Muscle of leg (tissue), 11 donors: ENCODE results near the gene C1QTNF12. TPM values are rescaled to one million over a fixed set of nuclear protein-coding genes. Genes with fewer than 3 reads are reported as not detected.

Source experiments
- DNase-seq: peaks from one replicate; pipeline ENCODE4 v3.0.0; 2013
- H3K27ac ChIP-seq: one replicate; pipeline ENCODE4 v1.5.1; 2013; ENCODE audit warnings: mild to moderate bottlenecking, low read length, control low read depth
- H3K27me3 ChIP-seq: one replicate; pipeline ENCODE4 v1.6.1; 2013; ENCODE audit warnings: low read length; ENCODE audit not compliant: control insufficient read depth, insufficient read depth
- H3K36me3 ChIP-seq: one replicate; pipeline ENCODE4 v1.6.1; 2013; ENCODE audit warnings: low read length; ENCODE audit not compliant: control insufficient read depth, insufficient read depth
- H3K4me1 ChIP-seq: one replicate; pipeline ENCODE4 v1.6.1; 2013; ENCODE audit warnings: low read length; ENCODE audit not compliant: control insufficient read depth, insufficient read depth
- H3K4me3 ChIP-seq: one replicate; pipeline ENCODE4 v1.5.1; 2013; ENCODE audit warnings: low read length, control low read depth
- H3K9me3 ChIP-seq: replicated peaks from 2 replicates; pipeline ENCODE4 v1.6.1; 2013; ENCODE audit warnings: low read depth, low read length; ENCODE audit not compliant: control insufficient read depth
- WGBS: methylation state at CpG from one replicate; pipeline ENCODE4 v1.1.5; 2013; ENCODE audit warnings: missing lambda C conversion rate; ENCODE audit not compliant: insufficient coverage; 5-methylcytosine and 5-hydroxymethylcytosine counted together
- polyA plus RNA-seq, 8 donors: library from polyadenylated mRNA; unstranded; fragments of 120-200 nt; gene quantifications; one replicate each; pipeline versions ENCODE4 v1.2.1 to v1.2.3, GENCODE V29; 2013; ENCODE audit warnings: inconsistent platforms in 1 of 8, low replicate concordance in 1 of 8; ENCODE audit not compliant: insufficient read length in 8 of 8, insufficient read depth in 1 of 8
- total RNA-seq: library from RNA; stranded (reverse); fragments of 120-200 nt; gene quantifications from one replicate; pipeline ENCODE4 v1.2.4, GENCODE V29; 2013

The C1QTNF12 gene
- total and polyA plus RNA-seq, 9 donors = 1.9 to 8.7 (median 4.8) TPM

GRCh38 chr1:1281533-1282321, 35.2 kb upstream of the C1QTNF12 start:
- 64% methylated on average over 26 of the region's 26 CpGs for WGBS
- DNase-seq = no peak
- Histone ChIP-seq H3K36me3 (no peaks in the 10 kb centered on the region), H3K9me3 (no peaks in the 10 kb centered on the region), H3K4me3 (no peak overlapping the region), H3K27me3 (peaks cover 2% of the 10 kb centered on the region), H3K27ac (no peak overlapping the region), H3K4me1 (no peaks in the 10 kb centered on the region)

- no peak overlapping the region for H3K27ac ChIP-seq
- no peaks in the 10 kb centered on the region for H3K4me1 ChIP-seq
- no peak overlapping the region for H3K4me3 ChIP-seq
- H3K9me3 ChIP-seq = no peaks in the 10 kb centered on the region
- 94% methylated on average over 14 of the region's 21 CpGs for WGBS
- no peaks in the 10 kb centered on the region for H3K27me3 ChIP-seq
- no peak for DNase-seq
- no peaks in the 10 kb centered on the region for H3K36me3 ChIP-seq
Observed at GRCh38 chr1:1280782-1281481, 34.4 kb upstream of the C1QTNF12 start.

- no peak overlapping the region for H3K27ac ChIP-seq
- DNase-seq = no peak
- WGBS = 94% methylated on average over 13 of the region's 17 CpGs
- no peaks in the 10 kb centered on the region for H3K27me3 ChIP-seq
- H3K36me3 ChIP-seq = no peaks in the 10 kb centered on the region
- H3K9me3 ChIP-seq = no peaks in the 10 kb centered on the region
- H3K4me1 ChIP-seq = peaks cover 10% of the 10 kb centered on the region
- no peak overlapping the region for H3K4me3 ChIP-seq
Observed at GRCh38 chr1:1279028-1279427, 32.5 kb upstream of the C1QTNF12 start.

DNA sequence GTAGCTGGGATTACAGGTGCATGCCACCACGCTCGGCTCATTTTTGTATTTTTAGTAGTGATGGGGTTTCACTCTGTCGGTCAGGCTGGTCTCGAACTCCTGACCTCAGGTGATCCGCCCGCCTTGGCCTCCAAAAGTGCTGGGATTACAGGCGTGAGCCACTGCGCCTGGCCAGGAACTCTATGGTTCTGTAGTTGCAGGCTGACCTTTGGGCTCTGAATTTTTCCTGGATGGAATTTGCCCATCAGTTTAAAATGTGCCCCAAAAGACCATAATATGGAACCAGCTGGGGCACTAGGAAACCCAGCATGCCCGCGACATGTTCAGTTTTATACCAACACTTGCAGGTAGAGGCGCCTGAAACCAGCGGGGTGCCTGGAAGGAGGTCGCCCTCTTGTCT, 32.1 kb upstream of the C1QTNF12 start:
- WGBS = 92% methylated on average over 12 of the region's 13 CpGs
- Histone ChIP-seq H3K27me3 (no peaks in the 10 kb centered on the region), H3K27ac (no peak overlapping the region), H3K36me3 (no peaks in the 10 kb centered on the region), H3K4me3 (no peak overlapping the region), H3K9me3 (no peaks in the 10 kb centered on the region), H3K4me1 (peaks cover 10% of the 10 kb centered on the region)
- no peak for DNase-seq

DNA sequence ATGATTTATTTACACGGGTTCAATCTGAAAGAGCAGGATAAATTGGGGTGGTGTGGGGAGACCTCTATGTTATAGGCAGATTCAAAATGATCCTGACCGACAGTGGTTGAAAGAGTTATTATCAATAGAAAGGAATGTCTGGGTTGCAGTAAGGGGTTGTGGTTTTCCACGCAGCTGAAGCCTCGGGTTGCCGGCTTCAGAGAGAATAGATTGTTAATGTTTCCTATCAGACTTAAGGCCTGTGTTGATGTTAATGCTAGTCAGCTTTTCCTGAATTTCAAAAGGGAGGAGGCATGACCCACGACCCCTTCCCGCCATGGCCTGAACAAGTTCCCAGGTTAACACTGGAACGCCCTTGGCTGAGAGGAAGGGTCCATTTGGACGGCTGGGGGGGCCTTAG, 29.3 kb upstream of the C1QTNF12 start:
- DNase-seq = no peak
- no peaks in the 10 kb centered on the region for H3K27me3 ChIP-seq
- no peak overlapping the region for H3K27ac ChIP-seq
- 78% methylated on average over 6 of the region's 9 CpGs for WGBS
- no peaks in the 10 kb centered on the region for H3K9me3 ChIP-seq
- no peak overlapping the region for H3K4me3 ChIP-seq
- peaks cover 32% of the 10 kb centered on the region for H3K4me1 ChIP-seq
- peaks cover 14% of the 10 kb centered on the region for H3K36me3 ChIP-seq

DNA sequence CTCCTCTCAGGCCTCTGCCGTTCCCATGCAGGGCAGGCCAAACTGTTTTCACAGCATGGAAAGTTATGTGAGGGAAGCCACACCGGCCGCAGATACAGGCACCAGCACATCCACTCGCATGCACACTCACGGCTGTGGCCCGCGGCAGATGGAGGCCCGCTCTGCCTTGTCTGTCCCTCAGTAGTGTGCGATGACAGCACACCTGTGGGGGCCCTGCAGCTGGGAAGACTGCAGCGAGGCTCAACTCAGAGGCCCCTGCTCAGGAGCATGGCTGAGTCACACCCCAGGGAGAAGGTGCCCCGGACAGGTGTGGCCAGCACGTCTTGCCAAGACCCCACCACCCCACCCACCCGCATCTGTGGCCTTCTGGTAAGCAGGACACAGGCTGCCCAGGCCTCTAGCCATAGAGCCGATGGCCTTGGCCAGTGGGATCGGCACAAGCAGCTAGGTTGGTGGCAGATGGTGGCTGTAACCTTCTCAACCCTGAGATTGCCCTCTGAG, 28.5 kb upstream of the C1QTNF12 start:
- no peak overlapping the region for H3K27ac ChIP-seq
- 78% methylated on average over 11 of the region's 15 CpGs for WGBS
- H3K4me3 ChIP-seq = no peak overlapping the region
- no peaks in the 10 kb centered on the region for H3K9me3 ChIP-seq
- peaks cover 34% of the 10 kb centered on the region for H3K4me1 ChIP-seq
- peaks cover 14% of the 10 kb centered on the region for H3K36me3 ChIP-seq
- DNase-seq = no peak
- H3K27me3 ChIP-seq = no peaks in the 10 kb centered on the region

DNA sequence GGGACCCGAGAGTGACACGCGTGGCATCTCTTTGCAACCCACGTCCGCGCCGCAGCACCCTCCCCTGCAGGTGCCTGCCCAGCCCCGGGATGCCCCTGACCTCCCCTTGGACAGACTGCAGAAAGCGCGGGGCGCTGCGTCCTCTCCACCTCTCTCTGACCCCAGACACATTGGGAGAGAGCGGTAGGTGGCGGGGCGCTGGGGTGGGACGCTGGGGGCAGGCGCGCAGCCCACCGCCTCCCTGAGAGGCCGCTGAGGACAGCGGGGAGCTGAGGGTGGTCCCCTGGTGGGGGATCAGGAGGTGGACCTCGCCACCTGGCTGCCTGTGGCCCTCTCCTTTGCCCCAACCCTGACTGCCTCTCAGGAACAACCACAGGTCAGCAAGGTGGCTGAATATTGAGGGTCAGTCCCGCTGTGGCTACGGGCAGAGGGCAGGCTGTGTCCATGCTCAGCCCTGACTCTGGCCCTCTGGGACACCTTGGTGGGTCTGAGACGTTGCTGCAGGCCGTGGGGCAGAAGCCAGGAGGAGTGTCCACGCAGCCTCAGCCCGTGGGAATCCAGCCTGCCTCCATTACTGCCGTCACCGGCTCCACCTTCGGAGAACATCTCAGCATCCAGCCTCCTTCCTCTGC, 27.9 kb upstream of the C1QTNF12 start:
- WGBS = 10% methylated on average over 18 of the region's 31 CpGs
- no peaks in the 10 kb centered on the region for H3K27me3 ChIP-seq
- H3K36me3 ChIP-seq = peaks cover 14% of the 10 kb centered on the region
- no peak for DNase-seq
- peak overlapping the region; percentile 77 for H3K4me3 ChIP-seq
- no peaks in the 10 kb centered on the region for H3K9me3 ChIP-seq
- no peak overlapping the region for H3K27ac ChIP-seq
- peaks cover 34% of the 10 kb centered on the region for H3K4me1 ChIP-seq

- Histone ChIP-seq H3K4me3 (peak within 1 kb of the TSS; percentile 87), H3K27me3 (no peaks in the 10 kb centered on the region), H3K4me1 (peaks cover 34% of the 10 kb centered on the region), H3K27ac (peak within 1 kb of the TSS; percentile 72), H3K9me3 (no peaks in the 10 kb centered on the region), H3K36me3 (peaks cover 15% of the 10 kb centered on the region)
- DNase-seq = peak; percentile 96
- under 1% methylated on average over 81 of the region's 105 CpGs for WGBS
Observed at GRCh38 chr1:1273512-1274298, 27.2 kb upstream of the C1QTNF12 start, which contains the start of gene UBE2J2. Gene UBE2J2 (minus strand): TSS chr1:1273854. CDS start chr1:1267992, 5,862 bp downstream.

DNA sequence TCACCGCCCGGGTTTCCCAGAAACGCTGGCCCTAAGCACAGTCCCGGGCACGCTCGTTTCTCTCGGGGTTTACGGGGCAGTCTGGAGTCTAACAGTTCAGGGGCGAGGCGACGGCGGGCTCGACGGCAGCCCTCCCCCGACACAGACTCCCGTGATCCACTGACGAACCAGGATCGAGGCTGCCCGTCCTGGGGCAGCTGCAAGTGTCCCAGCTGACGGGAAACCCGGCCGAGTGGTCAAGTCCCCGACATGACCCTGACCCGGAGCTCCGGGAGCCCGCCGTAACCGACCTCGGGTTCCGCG, 26.6 kb upstream of the C1QTNF12 start:
- no peaks in the 10 kb centered on the region for H3K27me3 ChIP-seq
- peaks cover 34% of the 10 kb centered on the region for H3K4me1 ChIP-seq
- H3K36me3 ChIP-seq = peaks cover 21% of the 10 kb centered on the region
- WGBS = under 1% methylated on average over 31 of the region's 31 CpGs
- no peaks in the 10 kb centered on the region for H3K9me3 ChIP-seq
- H3K4me3 ChIP-seq = peak overlapping the region; percentile 87
- peak overlapping the region; percentile 72 for H3K27ac ChIP-seq
- DNase-seq = no peak
